HepG2 (cell line): ENCODE data around the gene ABHD11. TPM values are rescaled to one million over a fixed set of nuclear protein-coding genes. Genes with fewer than 3 reads are reported as not detected.

Source experiments
- ARID3A ChIP-seq: IDR thresholded peaks from 2 replicates; pipeline ENCODE4 v1.6.1; 2012; ENCODE audit warnings: low read depth, low read length, improper control_type of control experiment
- E2F1 ChIP-seq: sonication (generic); formaldehyde crosslinking; IDR thresholded peaks from 2 replicates; pipeline ENCODE4 v1.5.0; 2020; ENCODE audit warnings: missing genetic modification reagents
- KDM5B ChIP-seq: sonication (generic); formaldehyde crosslinking; IDR thresholded peaks from 2 replicates; pipeline ENCODE4 v1.4.0; 2020; ENCODE audit warnings: missing genetic modification reagents, mild to moderate bottlenecking, borderline replicate concordance
- LCORL ChIP-seq, 2 experiments: fragments of 450-650 bp in 1 of 2; sonication (generic) in 1 of 2; formaldehyde crosslinking in 1 of 2; IDR thresholded peaks; 2 replicates each; pipeline versions ENCODE4 v1.5.0 to v1.6.1; 2017 to 2020; ENCODE audit warnings: antibody characterized with exemption in 1 of 2, missing genetic modification reagents in 1 of 2
- NCOA2 ChIP-seq: sonication (generic); formaldehyde crosslinking; IDR thresholded peaks from 2 replicates; pipeline ENCODE4 v1.8.0; 2022; ENCODE audit warnings: inconsistent platforms
- NCOA5 ChIP-seq: sonication (generic); formaldehyde crosslinking; IDR thresholded peaks from 2 replicates; pipeline ENCODE4 v1.4.0; 2020; ENCODE audit warnings: missing genetic modification reagents
- NR2F6 ChIP-seq, 2 experiments: IDR thresholded peaks; 2 replicates each; pipeline ENCODE4 v1.6.1; 2016; ENCODE audit warnings: antibody characterized with exemption in 1 of 2, mild to moderate bottlenecking in 1 of 2
- RXRB ChIP-seq: IDR thresholded peaks from 2 replicates; pipeline ENCODE4 v1.6.1; 2016; ENCODE audit warnings: borderline replicate concordance, missing genetic modification reagents, missing compliant biosample characterization
- SIX1 ChIP-seq: sonication (generic); formaldehyde crosslinking; IDR thresholded peaks from 2 replicates; pipeline ENCODE4 v1.4.0; 2020; ENCODE audit warnings: missing genetic modification reagents, borderline replicate concordance
- TAF15 ChIP-seq: fragments of 200-400 bp; formaldehyde crosslinking; IDR thresholded peaks from one replicate; pipeline ENCODE4 v1.6.1; 2018; ENCODE audit warnings: mild to moderate bottlenecking, low read depth, low read length; ENCODE audit not compliant: poor library complexity, severe bottlenecking
- ZNF251 ChIP-seq: sonication (generic); formaldehyde crosslinking; IDR thresholded peaks from 2 replicates; pipeline ENCODE4 v1.9.0; 2021; ENCODE audit warnings: mild to moderate bottlenecking, missing genetic modification reagents
- ZNF556 ChIP-seq: sonication (generic); formaldehyde crosslinking; IDR thresholded peaks from 2 replicates; pipeline ENCODE4 v1.4.0; 2020; ENCODE audit warnings: mild to moderate bottlenecking, missing genetic modification reagents, borderline replicate concordance
- ZNF597 ChIP-seq: sonication (generic); formaldehyde crosslinking; IDR thresholded peaks from 2 replicates; pipeline ENCODE4 v1.5.0; 2020; ENCODE audit warnings: missing genetic modification reagents
- ZNF598 ChIP-seq: sonication (generic); formaldehyde crosslinking; IDR thresholded peaks from 2 replicates; pipeline ENCODE4 v1.5.1; 2020; ENCODE audit warnings: mild to moderate bottlenecking, missing genetic modification reagents, borderline replicate concordance
- ZNF724P ChIP-seq: sonication (generic); formaldehyde crosslinking; IDR thresholded peaks from 2 replicates; pipeline ENCODE4 v1.8.0; 2022; ENCODE audit warnings: missing genetic modification reagents, borderline replicate concordance
- ZNF768 ChIP-seq: sonication (generic); formaldehyde crosslinking; IDR thresholded peaks from 2 replicates; pipeline ENCODE4 v1.4.0; 2020; ENCODE audit warnings: missing genetic modification reagents
- ZSCAN21 ChIP-seq: sonication (generic); formaldehyde crosslinking; IDR thresholded peaks from 2 replicates; pipeline ENCODE4 v1.8.0; 2022; ENCODE audit warnings: mild to moderate bottlenecking, missing genetic modification reagents, moderate library complexity, borderline replicate concordance
- polyA plus RNA-seq, 8 experiments: library from polyadenylated mRNA; depleted of rRNA in 3 of 8; stranded (reverse) in 7 of 8; unstranded in 1 of 8; fragments of >200 nt; fragmentation: Illumina TruSeq in 4 of 8; extraction: Trizol in 4 of 8; gene quantifications; 2 replicates each; pipeline versions ENCODE4 v1.2.1 to v1.2.3, GENCODE V29; 2011 to 2016; ENCODE audit warnings: low read depth in 4 of 8, missing spikeins in 1 of 8, mixed read lengths in 1 of 8; ENCODE audit not compliant: insufficient read depth in 1 of 8
- total RNA-seq, 5 experiments: library from RNA; depleted of rRNA; stranded (reverse); fragments of >200 nt; fragmentation: Illumina TruSeq; extraction: Trizol; gene quantifications; 2 replicates each; pipeline ENCODE4 v1.2.3, GENCODE V29; 2016; ENCODE audit warnings: low read depth in 1 of 5
- TF ChIP-seq, protein P1 (sequence below): sonication (generic); formaldehyde crosslinking; IDR thresholded peaks from 2 replicates; pipeline ENCODE4 v1.8.0; 2022; ENCODE audit warnings: mild to moderate bottlenecking, missing genetic modification reagents, borderline replicate concordance
- TF ChIP-seq, protein P2 (sequence below): fragments of 450-650 bp; IDR thresholded peaks from 2 replicates; pipeline ENCODE4 v1.6.1; 2017; ENCODE audit warnings: mild to moderate bottlenecking

Gene ABHD11
- total and polyA plus RNA-seq, 2 of the 13 experiments (the other 11 are each of a cell fraction or from before 2014, with no cell fraction given) = 7.0 to 8.1 TPM

GRCh38 chr7:73738612-73739386, at the start of gene ABHD11 (continued):
- TF ChIP-seq ZNF597 (CRISPR knock-in tag) = no peak
- no peak for TF ChIP-seq ZNF251
- peak; percentile 34; the same call in 1 of the 2 replicates for TF ChIP-seq RXRB (CRISPR knock-in tag)
- no peak for TF ChIP-seq NCOA5 (CRISPR knock-in tag)
- TF ChIP-seq NCOA2 = no peak
- no peak for TF ChIP-seq ZNF598
- no peak for TF ChIP-seq ZNF724P (CRISPR knock-in tag)
- TF ChIP-seq ZSCAN21 (CRISPR knock-in tag) = 0 out of 2 replicates have a peak, but pooled peaks have one; percentile 6
- TF ChIP-seq, protein P1, sequence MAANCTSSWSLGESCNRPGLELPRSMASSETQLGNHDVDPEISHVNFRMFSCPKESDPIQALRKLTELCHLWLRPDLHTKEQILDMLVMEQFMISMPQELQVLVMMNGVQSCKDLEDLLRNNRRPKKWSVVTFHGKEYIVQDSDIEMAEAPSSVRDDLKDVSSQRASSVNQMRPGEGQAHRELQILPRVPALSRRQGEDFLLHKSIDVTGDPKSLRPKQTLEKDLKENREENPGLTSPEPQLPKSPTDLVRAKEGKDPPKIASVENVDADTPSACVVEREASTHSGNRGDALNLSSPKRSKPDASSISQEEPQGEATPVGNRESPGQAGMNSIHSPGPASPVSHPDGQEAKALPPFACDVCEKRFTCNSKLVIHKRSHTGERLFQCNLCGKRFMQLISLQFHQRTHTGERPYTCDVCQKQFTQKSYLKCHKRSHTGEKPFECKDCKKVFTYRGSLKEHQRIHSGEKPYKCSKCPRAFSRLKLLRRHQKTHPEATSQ (CRISPR knock-in tag) = peak; percentile 36; the same call in 1 of the 2 replicates
- TF ChIP-seq ZNF768 = peak; percentile 14
- no peak for TF ChIP-seq TAF15
- no peak for TF ChIP-seq NR2F6 (IDR thresholded peaks at IDR 0.05)
- TF ChIP-seq NR2F6 (CRISPR knock-in tag; IDR thresholded peaks at IDR 0.05) = peak; percentile 43
- no peak for TF ChIP-seq SIX1 (CRISPR knock-in tag)
- peak; percentile 73 for TF ChIP-seq E2F1 (CRISPR knock-in tag)
- TF ChIP-seq, protein P2, sequence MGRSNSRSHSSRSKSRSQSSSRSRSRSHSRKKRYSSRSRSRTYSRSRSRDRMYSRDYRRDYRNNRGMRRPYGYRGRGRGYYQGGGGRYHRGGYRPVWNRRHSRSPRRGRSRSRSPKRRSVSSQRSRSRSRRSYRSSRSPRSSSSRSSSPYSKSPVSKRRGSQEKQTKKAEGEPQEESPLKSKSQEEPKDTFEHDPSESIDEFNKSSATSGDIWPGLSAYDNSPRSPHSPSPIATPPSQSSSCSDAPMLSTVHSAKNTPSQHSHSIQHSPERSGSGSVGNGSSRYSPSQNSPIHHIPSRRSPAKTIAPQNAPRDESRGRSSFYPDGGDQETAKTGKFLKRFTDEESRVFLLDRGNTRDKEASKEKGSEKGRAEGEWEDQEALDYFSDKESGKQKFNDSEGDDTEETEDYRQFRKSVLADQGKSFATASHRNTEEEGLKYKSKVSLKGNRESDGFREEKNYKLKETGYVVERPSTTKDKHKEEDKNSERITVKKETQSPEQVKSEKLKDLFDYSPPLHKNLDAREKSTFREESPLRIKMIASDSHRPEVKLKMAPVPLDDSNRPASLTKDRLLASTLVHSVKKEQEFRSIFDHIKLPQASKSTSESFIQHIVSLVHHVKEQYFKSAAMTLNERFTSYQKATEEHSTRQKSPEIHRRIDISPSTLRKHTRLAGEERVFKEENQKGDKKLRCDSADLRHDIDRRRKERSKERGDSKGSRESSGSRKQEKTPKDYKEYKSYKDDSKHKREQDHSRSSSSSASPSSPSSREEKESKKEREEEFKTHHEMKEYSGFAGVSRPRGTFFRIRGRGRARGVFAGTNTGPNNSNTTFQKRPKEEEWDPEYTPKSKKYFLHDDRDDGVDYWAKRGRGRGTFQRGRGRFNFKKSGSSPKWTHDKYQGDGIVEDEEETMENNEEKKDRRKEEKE = no peak
- TF ChIP-seq KDM5B (CRISPR knock-in tag) = peak; percentile 51; the same call in 1 of the 2 replicates
- no peak for TF ChIP-seq LCORL (IDR thresholded peaks at IDR 0.05)
- TF ChIP-seq LCORL (CRISPR knock-in tag; IDR thresholded peaks at IDR 0.05) = peak; percentile 72; the same call in 1 of the 2 replicates
- TF ChIP-seq ZNF556 = peak; percentile 76; the same call in 1 of the 2 replicates
- TF ChIP-seq ARID3A = no peak
